HEK293 (cell line): Measurements from ENCODE around the gene MSANTD2.

Source experiments
- CTCF ChIA-PET: fragments of 350-600 bp; formaldehyde crosslinking; extraction: SDS; loops from one replicate; lab custom pipeline; 2021; ENCODE audit warnings: antibody characterized with exemption; lab: Yijun Ruan, JAX
- POLR2A ChIA-PET: fragments of 300-600 bp; formaldehyde crosslinking; extraction: SDS; loops from one replicate; lab custom pipeline; 2020; ENCODE audit warnings: antibody characterized with exemption, inconsistent platforms; lab: Yijun Ruan, JAX
- H3K27ac ChIP-seq: fragments of 200-500 bp; sonication (Bioruptor generic); 2 replicates; pipeline ENCODE4 v1.5.1; 2014; ENCODE audit warnings: low read depth, low read length, control low read depth, inconsistent platforms; ENCODE audit errors: extremely low read depth
- H3K36me3 ChIP-seq, 2 experiments: fragments of 200-500 bp in 1 of 2; sonication (Bioruptor generic) in 1 of 2; 1 replicate in 1 of 2; 2 replicates in 1 of 2; pipeline ENCODE4 v1.5.1; 2014 to 2017; ENCODE audit warnings: inconsistent platforms in 2 of 2, low read length in 2 of 2; ENCODE audit not compliant: control insufficient read depth in 2 of 2, insufficient read depth in 1 of 2
- H3K4me1 ChIP-seq: fragments of 200-500 bp; sonication (Bioruptor generic); 2 replicates; pipeline ENCODE4 v1.5.1; 2014; ENCODE audit warnings: mild to moderate bottlenecking, low read length, inconsistent platforms; ENCODE audit not compliant: control insufficient read depth, insufficient read depth
- H3K4me3 ChIP-seq: 2 replicates; pipeline ENCODE4 v1.5.1; 2011; ENCODE audit warnings: low read depth, mild to moderate bottlenecking, control low read depth, low read length, moderate library complexity
- H3K9me3 ChIP-seq: fragments of 200-500 bp; sonication (Bioruptor generic); 2 replicates; pipeline ENCODE4 v1.5.1; 2014; ENCODE audit warnings: low read depth, low read length, inconsistent platforms; ENCODE audit not compliant: control insufficient read depth, insufficient read depth
- BCL11B ChIP-seq: fragments of 450-650 bp; formaldehyde crosslinking; IDR thresholded peaks from 2 replicates; pipeline ENCODE4 v1.5.1; 2016; ENCODE audit warnings: low read depth, missing biosample characterization, missing genetic modification characterization
- GLIS2 ChIP-seq: fragments of 450-650 bp; formaldehyde crosslinking; IDR thresholded peaks from 2 replicates; pipeline ENCODE4 v1.5.1; 2016; ENCODE audit warnings: missing biosample characterization, missing genetic modification characterization
- PRDM2 ChIP-seq: fragments of 450-650 bp; formaldehyde crosslinking; IDR thresholded peaks from 2 replicates; pipeline ENCODE4 v1.5.1; 2016; ENCODE audit warnings: missing biosample characterization, missing genetic modification characterization, borderline replicate concordance
- SP2 ChIP-seq: fragments of 450-650 bp; formaldehyde crosslinking; IDR thresholded peaks from 2 replicates; pipeline ENCODE4 v1.5.1; 2016; ENCODE audit warnings: missing biosample characterization, missing genetic modification characterization
- SP3 ChIP-seq: fragments of 450-650 bp; formaldehyde crosslinking; IDR thresholded peaks from 2 replicates; pipeline ENCODE4 v1.5.1; 2016; ENCODE audit warnings: missing biosample characterization, missing genetic modification characterization
- ZBTB7A ChIP-seq: fragments of 450-650 bp; formaldehyde crosslinking; IDR thresholded peaks from 2 replicates; pipeline ENCODE4 v1.5.1; 2016; ENCODE audit warnings: low read depth, missing biosample characterization, missing genetic modification characterization
- ZNF132 ChIP-seq: fragments of 450-650 bp; formaldehyde crosslinking; IDR thresholded peaks from 2 replicates; pipeline ENCODE4 v1.5.1; 2017; ENCODE audit warnings: missing biosample characterization, missing genetic modification characterization, borderline replicate concordance
- ZNF133 ChIP-seq: fragments of 450-650 bp; formaldehyde crosslinking; IDR thresholded peaks from 2 replicates; pipeline ENCODE4 v1.5.1; 2016; ENCODE audit warnings: missing biosample characterization, missing genetic modification characterization
- ZNF24 ChIP-seq: fragments of 450-650 bp; formaldehyde crosslinking; IDR thresholded peaks from 2 replicates; pipeline ENCODE4 v1.5.1; 2016; ENCODE audit warnings: missing biosample characterization, missing genetic modification characterization
- ZNF335 ChIP-seq: fragments of 450-650 bp; formaldehyde crosslinking; conservative IDR thresholded peaks from 2 replicates; pipeline ENCODE4 v1.5.1; 2016; ENCODE audit warnings: missing biosample characterization, missing genetic modification characterization
- ZNF362 ChIP-seq: fragments of 450-650 bp; formaldehyde crosslinking; IDR thresholded peaks from 2 replicates; pipeline ENCODE4 v1.5.1; 2016; ENCODE audit warnings: missing biosample characterization, missing genetic modification characterization
- ZNF37A ChIP-seq: fragments of 450-650 bp; IDR thresholded peaks from 2 replicates; pipeline ENCODE4 v1.5.1; 2018; ENCODE audit warnings: missing biosample characterization, missing genetic modification characterization
- ZNF513 ChIP-seq: fragments of 450-650 bp; IDR thresholded peaks from 2 replicates; pipeline ENCODE4 v1.5.1; 2018; ENCODE audit warnings: missing biosample characterization, missing genetic modification characterization
- ZNF518A ChIP-seq: fragments of 450-650 bp; formaldehyde crosslinking; conservative IDR thresholded peaks from 2 replicates; pipeline ENCODE4 v1.5.1; 2016; ENCODE audit warnings: low read depth, missing biosample characterization, missing genetic modification characterization
- ZNF560 ChIP-seq: fragments of 450-650 bp; formaldehyde crosslinking; IDR thresholded peaks from 2 replicates; pipeline ENCODE4 v1.5.1; 2017; ENCODE audit warnings: missing biosample characterization, missing genetic modification characterization, borderline replicate concordance
- ZNF626 ChIP-seq: fragments of 450-650 bp; sonication (Bioruptor Pico); formaldehyde crosslinking; IDR thresholded peaks from 2 replicates; pipeline ENCODE4 v1.5.1; 2018; ENCODE audit warnings: missing biosample characterization, missing genetic modification characterization, inconsistent platforms
- ZNF791 ChIP-seq: fragments of 450-650 bp; formaldehyde crosslinking; IDR thresholded peaks from 2 replicates; pipeline ENCODE4 v1.5.1; 2016; ENCODE audit warnings: missing biosample characterization, missing genetic modification characterization
- ZSCAN18 ChIP-seq: fragments of 450-650 bp; formaldehyde crosslinking; IDR thresholded peaks from 2 replicates; pipeline ENCODE4 v1.5.1; 2016; ENCODE audit warnings: missing biosample characterization, missing genetic modification characterization

Gene MSANTD2

GRCh38 chr11:124784051-124784450 is 16.2 kb downstream of the MSANTD2 start (continued):
- TF ChIP-seq ZNF513 (tag by site-specific recombination) (no peak), ZNF335 (tag by site-specific recombination) (no peak), ZNF37A (tag by site-specific recombination) (no peak), ZNF626 (tag by site-specific recombination) (no peak)

GRCh38 chr11:124783002-124783401 is 17.2 kb downstream of the MSANTD2 start:
- H3K27ac ChIP-seq = no peak overlapping the region
- POLR2A ChIA-PET = no interaction called here
- CTCF ChIA-PET = interaction anchor here (0.6 to 1.8 kb wide), 6 partner anchors 10 to 116 kb away, joined by 3 to 13 read pairs (median 4); no protein-coding TSS in a partner anchor

More at GRCh38 chr11:124783002-124783401, 17.2 kb downstream of the MSANTD2 start:
- Histone ChIP-seq H3K36me3 (no peaks in the 10 kb centered on the region), H3K4me3 (no peak overlapping the region), H3K4me1 (no peaks in the 10 kb centered on the region), H3K9me3 (no peaks in the 10 kb centered on the region)
- TF ChIP-seq ZNF560 = no peak
- TF ChIP-seq GLIS2 (tag by site-specific recombination) = no peak
- TF ChIP-seq ZNF791 (tag by site-specific recombination) = no peak
- TF ChIP-seq PRDM2 (tag by site-specific recombination) = no peak
- no peak for TF ChIP-seq ZBTB7A (tag by site-specific recombination)
- TF ChIP-seq ZNF24 (tag by site-specific recombination) = no peak
- no peak for TF ChIP-seq SP2
- TF ChIP-seq ZNF518A (tag by site-specific recombination) = no peak
- no peak for TF ChIP-seq ZSCAN18 (tag by site-specific recombination)
- TF ChIP-seq ZNF133 (tag by site-specific recombination) = no peak
- no peak for TF ChIP-seq SP3 (tag by site-specific recombination)
- no peak for TF ChIP-seq ZNF362 (tag by site-specific recombination)
- TF ChIP-seq BCL11B (tag by site-specific recombination) = no peak
- no peak for TF ChIP-seq ZNF132 (tag by site-specific recombination)
- TF ChIP-seq ZNF513 (tag by site-specific recombination) = no peak
